ENCODE data around the gene CCNY. TPM values are rescaled to one million over a fixed set of nuclear protein-coding genes. Genes with fewer than 3 reads are reported as not detected.
"Not testable (repeated sequence)": the region's sequence is repeated elsewhere in the genome, so short reads cannot be mapped to it uniquely, and the experiment has no call there.

The CCNY gene
- total RNA-seq, 1 experiment from 2014 or later, result 42.1 TPM

DNA sequence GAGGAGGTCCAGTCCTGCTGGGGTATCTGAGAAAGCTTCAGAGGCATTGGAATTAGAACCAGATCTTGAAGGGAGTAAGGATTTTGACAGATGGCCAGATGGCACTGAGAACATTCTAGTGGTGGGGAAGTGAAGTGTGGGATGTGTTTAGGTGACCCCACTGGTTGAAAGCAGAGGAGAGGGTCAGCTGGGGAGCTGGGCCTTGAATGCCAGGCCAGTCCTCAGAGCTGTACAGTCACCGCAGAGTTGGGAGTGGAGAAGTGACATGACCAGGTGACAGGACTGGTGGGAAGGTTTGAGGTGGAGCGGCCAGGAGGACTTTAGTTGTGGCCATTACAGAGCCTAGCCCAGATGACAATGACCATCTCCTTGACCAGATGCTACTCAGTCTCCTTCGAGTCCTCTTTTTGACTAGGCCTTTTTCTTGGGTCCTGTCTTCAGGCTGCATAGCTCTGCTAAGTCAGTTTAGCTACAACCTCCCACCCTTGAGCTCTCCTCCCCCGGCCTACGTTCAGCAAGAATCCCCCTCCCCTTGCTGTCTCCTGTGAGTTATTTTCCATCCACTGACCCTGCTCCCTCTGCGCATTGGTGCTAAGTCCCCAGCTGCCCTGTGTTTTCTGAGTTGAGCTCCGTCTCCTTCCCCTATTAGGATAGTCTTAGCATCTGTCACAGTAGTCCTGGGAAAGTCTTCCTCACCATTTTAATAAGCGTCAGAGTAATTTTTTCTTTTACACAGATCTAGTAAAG lies 56.3 kb downstream of the CCNY start:
- DNase-seq (ENCODE audit: low read depth), result no peak
- in situ Hi-C loops (cut with HindIII; ENCODE audit: low pct_unique_long_range_greater_than_20kb, low sequenced_read_pairs), result no loop called here

DNA sequence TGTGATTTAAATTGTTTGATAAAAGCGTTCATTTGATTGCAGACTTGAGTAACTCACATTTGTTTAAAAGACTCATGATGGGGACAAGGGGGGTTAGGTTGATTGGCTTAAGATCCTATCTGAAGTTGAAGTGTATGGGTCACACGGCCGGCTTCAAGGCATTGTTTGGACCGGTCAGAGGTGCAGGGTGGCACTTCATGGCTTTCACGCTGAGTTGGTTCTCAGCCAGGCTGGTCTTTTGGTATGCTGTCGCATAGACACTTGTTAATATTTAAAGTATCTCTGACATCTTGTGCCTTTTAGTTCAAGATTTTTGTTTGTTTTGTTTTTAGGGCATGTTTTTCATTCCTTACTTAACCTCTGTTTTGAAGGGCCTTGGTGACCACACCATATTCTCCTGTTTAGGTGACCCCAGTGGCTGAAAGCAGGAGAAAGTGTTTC lies 58.1 kb downstream of the CCNY start:
- in situ Hi-C loops (cut with HindIII; ENCODE audit: low pct_unique_long_range_greater_than_20kb, low sequenced_read_pairs), result no loop called here
- DNase-seq (ENCODE audit: low read depth), result peak; percentile 82

DNA sequence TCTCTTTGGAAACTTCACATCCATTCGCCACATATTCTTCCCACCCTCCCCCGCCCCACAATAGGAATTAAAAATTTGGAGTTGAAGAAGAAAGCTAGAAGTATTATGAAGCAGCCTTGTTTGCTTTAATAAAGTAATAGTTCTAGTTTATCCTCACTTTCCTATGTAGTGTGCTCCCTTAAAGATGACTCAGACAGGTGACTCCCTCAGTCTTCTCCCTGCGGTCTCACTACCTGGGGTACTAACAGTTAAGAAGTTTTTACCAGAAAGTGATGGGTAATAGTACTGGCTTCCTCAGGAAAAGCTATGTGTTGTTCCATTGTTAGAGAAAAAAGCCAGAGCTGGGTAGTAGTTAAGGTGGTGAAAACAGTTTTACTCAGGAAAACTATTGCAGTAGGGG lies 58.6 kb downstream of the CCNY start:
- in situ Hi-C loops (cut with HindIII; ENCODE audit: low pct_unique_long_range_greater_than_20kb, low sequenced_read_pairs), result no loop called here
- no peak for DNase-seq (ENCODE audit: low read depth)

DNA sequence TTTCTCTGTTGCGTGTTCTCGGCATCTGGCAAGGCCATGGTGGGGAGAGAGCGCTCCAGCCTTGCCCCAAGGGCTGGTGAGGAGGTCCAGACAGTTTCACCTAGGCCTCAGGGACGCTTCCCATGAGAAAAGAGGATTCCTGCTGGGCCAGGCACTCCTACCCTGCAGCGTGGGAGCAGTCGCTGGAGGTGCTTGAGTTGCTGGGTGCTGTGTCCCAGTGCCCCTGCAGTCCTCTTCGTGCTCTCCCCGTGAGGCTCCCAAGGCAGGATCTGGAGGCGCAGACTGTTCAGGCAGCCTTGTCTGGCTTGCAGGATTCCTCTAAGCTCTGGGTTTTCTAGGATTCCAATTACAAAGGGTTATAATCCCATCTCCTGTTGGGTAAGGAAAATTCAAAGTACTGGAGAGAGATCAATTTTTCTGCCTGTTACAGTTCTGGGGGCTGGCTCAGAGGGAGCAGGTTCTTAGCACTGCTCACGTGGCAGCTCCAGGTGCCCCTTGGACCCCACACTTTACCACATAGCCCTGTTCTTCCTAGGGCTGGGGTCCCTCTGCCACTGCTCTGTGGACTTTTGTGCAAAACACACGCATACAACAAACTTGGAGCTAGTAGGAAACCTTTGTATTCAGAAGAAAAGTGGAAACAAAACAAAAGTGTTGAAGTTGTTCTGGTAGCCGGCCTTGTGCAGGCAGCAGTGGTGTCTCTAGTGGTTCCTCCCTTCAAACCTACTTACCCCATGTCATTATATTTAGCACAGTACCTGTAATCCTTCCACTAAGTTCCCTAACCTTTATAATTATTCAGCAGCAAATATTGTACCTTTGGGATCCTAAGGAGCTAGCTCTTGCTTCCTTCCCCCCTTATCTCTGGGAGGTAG lies 60.5 kb downstream of the CCNY start:
- in situ Hi-C loops (cut with HindIII; ENCODE audit: low pct_unique_long_range_greater_than_20kb, low sequenced_read_pairs), result no loop called here
- DNase-seq (ENCODE audit: low read depth), result no peak

DNA sequence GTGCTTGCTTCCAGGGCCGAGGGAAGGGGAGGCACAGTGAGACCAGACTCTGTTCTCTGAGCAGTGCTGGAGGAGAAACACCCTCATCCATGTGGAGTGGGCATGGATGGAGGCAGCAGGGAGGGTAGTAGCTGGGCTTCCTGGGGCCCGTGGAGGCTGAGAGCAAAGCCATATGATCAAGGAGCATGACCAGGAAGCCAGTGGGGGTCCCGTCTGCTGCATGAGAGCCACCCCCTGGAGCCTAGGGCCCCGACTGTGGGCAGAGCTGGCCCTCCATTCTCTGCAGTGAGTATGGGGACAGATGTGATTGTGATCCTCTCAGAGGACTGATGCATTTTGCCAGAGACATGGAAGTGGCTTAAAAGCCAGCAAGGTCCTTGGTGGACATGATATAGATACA lies 61.6 kb downstream of the CCNY start:
- in situ Hi-C loops (cut with HindIII; ENCODE audit: low pct_unique_long_range_greater_than_20kb, low sequenced_read_pairs), result no loop called here

DNA sequence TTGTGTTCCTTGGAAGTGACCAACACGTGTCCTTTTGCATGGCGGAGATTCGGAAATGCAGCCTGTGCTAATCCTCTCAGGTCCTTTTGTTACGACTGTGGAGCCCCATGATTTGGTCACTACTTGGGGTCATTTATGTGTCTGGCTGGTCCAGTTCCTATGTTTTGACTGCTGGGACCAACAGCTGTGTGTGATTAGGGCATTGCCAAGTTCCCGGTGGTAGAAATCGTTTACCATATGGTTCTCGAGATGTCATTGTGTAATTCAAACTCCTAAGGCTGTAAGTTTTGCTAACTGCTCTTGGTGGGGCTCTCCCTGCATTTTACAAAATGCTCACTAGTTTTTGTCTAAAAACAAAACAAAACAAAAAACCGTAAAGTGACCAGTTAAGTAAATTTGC lies 62.0 kb downstream of the CCNY start:
- DNase-seq (ENCODE audit: low read depth), result no peak

More for the DNA sequence above, 61.6 kb downstream of the CCNY start:
- DNase-seq (ENCODE audit: low read depth), result no peak

DNA sequence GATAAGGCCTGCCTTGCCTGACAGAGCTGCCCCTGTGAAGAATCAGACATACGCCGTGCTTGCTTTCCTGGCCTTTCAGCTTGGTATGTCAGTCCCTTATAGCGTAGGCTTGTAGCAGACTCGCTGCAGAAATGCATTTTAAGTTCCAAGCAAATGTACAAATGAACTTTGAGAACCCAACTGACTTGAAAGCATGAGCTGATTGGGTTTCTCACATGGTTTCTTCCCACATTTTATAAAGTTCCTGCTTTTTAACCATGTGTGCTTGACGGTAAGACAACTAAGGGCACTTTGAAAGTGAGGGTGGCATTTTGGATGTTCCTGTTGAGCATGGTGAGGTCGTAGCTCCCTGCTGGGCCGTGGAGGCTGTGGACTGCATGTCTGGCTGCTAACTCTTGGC lies 62.6 kb downstream of the CCNY start:
- DNase-seq (ENCODE audit: low read depth), result no peak
- in situ Hi-C loops (cut with HindIII; ENCODE audit: low pct_unique_long_range_greater_than_20kb, low sequenced_read_pairs), result no loop called here

More for the DNA sequence above, 62.0 kb downstream of the CCNY start:
- in situ Hi-C loops (cut with HindIII; ENCODE audit: low pct_unique_long_range_greater_than_20kb, low sequenced_read_pairs), result no loop called here

DNA sequence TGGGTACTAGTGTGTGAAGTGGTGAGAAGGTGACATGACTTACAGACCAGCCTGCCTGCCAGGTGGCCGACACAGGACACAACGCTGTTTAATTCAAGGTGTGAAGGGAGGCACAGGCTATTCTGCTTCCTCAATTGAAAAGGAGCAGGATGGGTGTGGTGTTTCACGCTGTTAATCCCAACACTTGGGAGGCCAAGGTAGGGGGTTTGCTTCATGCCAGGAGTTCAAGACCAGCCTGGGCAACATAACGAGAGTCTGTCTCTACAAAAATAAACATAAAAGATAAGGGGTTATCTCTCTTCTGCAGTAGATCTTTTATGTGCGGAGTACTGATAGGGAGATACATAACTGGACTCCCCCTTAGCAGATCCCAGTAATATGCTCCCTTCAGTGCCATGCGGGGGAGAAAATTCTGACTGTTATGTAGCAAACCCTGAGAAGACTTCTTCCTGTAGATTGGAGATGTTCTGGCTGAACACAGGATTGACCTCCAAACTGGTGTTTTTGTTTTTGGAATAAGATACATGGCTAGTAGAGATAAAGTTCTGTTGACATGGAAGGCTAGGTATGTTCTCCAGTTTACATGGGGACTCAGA lies 63.2 kb downstream of the CCNY start:
- no peak for DNase-seq (ENCODE audit: low read depth)
- in situ Hi-C loops (cut with HindIII; ENCODE audit: low pct_unique_long_range_greater_than_20kb, low sequenced_read_pairs), result no loop called here

DNA sequence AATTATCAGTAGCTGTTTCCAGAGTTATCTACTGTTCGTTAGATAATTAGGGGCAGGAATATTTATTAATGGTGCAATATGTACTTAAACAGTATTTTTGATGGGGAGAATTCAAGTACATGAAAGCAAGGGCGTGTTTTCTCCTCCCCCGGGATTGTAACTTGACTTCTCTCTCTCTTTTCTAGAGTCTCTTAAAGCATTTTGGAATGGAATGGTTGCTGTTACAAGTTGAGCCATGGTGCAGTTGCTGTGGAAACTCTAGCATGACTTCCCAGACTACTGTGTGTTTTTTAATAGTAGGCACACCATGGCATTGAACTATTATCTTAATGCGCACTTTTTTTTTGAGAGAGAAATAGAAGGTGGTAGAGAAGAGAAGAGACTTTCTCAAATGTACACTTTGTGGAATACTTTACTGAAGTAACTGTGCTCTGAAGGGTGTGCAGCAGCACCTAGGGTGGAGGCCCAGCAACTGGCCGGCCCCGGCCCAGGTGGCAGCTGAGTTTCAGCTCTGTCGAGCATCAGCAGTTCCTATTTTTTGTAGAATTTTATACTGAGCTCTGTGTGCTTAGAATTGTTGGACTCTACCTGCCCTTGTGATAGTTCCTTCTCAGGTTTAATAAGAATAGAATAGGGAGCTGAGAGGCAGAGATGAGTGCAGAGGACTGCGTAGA lies 64.4 kb downstream of the CCNY start:
- in situ Hi-C loops (cut with HindIII; ENCODE audit: low pct_unique_long_range_greater_than_20kb, low sequenced_read_pairs), result no loop called here
- no peak for DNase-seq (ENCODE audit: low read depth)

DNA sequence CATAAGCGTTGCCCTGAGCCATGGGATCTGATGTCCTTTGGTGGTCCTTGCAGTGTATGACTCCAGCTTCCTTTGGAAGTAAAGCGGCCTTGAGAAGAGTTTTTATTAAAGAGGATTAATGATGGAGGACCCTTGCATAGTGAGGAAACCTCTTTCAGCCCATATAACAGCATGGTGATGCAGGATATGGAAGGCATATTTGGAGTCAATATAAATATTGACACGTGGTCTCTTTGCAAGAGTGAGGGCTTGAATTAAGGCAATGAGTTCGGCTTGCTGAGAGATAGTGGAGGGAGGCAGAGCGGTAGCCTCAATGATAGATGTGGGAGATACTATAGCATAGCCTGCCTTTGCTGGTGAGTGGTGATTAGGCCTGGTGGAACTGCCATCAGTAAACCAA lies 67.2 kb downstream of the CCNY start:
- in situ Hi-C loops (cut with HindIII; ENCODE audit: low pct_unique_long_range_greater_than_20kb, low sequenced_read_pairs), result not testable (repeated sequence)
- peak; percentile 30 for DNase-seq (ENCODE audit: low read depth)

DNA sequence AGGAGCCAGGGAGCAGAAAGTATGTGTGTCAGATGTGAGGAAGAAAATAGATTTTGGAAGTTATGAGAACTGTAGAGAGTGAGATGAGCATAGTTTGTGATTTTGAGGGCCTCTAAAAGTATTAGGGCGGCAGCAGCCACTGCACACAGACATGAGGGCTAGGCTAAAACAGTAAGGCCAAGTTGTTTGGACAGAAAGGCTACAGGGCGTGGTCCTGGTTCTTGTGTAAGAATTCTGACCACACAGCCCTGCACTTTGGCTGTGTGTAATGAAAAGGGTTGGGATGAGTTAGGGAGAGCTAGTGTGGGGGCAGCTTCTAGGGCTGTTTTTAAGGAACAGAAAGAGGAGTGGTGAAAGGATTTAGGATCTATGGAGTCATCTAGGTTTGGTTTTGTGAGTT lies 67.8 kb downstream of the CCNY start:
- DNase-seq (ENCODE audit: low read depth); in situ Hi-C loops (cut with HindIII; ENCODE audit: low pct_unique_long_range_greater_than_20kb, low sequenced_read_pairs): not testable (repeated sequence)

DNA sequence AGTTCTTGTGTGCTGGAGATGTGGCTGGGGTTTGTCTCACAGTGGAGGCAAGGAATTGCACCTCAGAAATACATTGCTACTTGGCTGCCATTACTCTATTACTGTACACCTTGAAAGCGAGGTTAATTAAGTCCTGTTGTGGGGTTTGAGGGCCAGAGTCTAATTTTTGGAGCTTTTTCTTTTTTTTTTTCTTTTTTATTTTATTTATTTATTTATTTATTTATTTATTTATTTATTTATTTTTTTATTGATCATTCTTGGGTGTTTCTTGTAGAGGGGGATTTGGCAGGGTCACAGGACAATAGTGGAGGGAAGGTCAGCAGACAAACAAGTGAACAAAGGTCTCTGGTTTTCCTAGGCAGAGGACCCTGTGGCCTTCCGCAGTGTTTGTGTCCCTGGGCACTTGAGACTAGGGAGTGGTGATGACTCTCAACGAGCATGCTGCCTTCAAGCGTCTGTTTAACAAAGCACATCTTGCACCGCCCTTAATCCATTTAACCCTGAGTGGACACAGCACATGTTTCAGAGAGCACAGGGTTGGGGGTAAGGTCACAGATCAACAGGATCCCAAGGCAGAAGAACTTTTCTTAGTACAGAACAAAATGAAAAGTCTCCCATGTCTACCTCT lies 69.8 kb downstream of the CCNY start:
- in situ Hi-C loops (cut with HindIII; ENCODE audit: low pct_unique_long_range_greater_than_20kb, low sequenced_read_pairs); DNase-seq (ENCODE audit: low read depth): not testable (repeated sequence)

DNA sequence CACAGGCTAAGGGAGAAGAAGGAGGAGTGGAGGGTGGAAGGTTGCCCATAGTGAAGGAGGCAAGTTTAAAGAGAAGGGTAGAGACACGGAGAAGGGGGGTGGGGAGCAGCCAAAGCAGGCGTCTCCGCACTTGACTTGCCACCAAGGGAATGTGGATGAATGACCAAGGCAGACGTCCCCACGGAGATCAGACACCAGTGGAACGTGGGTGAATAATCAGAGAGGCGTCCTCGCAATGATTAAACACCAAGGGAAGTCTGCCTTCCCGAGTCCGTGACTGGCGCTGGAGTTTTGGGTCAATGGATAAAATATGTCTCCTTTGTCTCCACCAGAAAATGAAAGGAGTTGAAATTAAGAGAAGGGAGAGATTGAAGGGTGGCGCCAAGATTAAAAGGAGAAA lies 71.4 kb downstream of the CCNY start:
- DNase-seq (ENCODE audit: low read depth); in situ Hi-C loops (cut with HindIII; ENCODE audit: low pct_unique_long_range_greater_than_20kb, low sequenced_read_pairs): not testable (repeated sequence)

DNA sequence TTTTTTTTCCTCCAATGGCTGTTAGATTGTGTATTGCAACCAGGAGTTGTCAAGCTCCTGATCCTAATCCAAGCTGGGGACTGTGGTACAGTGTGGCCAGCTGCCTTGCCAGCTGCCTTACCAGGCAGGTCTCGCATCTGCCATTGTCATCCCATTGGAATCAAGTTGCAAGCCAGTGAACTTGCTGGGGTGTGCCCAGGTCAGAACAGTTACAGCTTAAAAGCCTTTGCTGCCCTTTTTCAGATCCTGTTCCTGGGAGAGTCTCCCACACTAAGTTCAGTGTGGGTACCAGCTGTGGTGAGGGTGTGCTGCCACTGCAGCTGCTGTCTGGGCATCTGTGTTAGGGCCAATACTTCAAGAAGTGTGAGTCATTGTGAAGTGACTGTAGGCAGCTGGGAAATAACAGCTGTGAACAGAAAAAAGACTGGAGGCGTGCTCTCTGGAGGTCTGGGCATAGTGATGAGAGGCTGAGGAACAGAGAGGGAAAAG lies 72.8 kb downstream of the CCNY start:
- DNase-seq (ENCODE audit: low read depth), result peak; percentile 37
- in situ Hi-C loops (cut with HindIII; ENCODE audit: low pct_unique_long_range_greater_than_20kb, low sequenced_read_pairs), result no loop called here

DNA sequence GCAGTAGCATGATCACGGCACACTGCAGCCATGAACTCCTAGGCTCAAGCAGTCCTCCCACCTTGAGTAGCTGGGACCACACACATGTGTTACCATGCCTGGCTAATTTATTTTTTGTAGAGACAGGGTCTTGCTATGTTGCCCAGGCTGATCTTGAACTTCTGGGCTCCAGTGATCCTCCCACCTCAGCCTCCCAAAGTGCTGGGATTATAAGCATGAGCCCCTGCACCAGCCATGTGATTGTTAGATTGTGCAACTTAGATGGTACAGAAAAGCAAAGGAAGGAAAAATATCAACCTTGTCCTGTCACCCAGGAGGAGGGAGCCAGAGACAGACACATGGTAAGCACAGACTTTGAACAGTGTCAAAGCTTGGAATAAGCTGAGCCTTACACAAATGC lies 73.5 kb downstream of the CCNY start:
- no peak for DNase-seq (ENCODE audit: low read depth)
- in situ Hi-C loops (cut with HindIII; ENCODE audit: low pct_unique_long_range_greater_than_20kb, low sequenced_read_pairs), result no loop called here

DNA sequence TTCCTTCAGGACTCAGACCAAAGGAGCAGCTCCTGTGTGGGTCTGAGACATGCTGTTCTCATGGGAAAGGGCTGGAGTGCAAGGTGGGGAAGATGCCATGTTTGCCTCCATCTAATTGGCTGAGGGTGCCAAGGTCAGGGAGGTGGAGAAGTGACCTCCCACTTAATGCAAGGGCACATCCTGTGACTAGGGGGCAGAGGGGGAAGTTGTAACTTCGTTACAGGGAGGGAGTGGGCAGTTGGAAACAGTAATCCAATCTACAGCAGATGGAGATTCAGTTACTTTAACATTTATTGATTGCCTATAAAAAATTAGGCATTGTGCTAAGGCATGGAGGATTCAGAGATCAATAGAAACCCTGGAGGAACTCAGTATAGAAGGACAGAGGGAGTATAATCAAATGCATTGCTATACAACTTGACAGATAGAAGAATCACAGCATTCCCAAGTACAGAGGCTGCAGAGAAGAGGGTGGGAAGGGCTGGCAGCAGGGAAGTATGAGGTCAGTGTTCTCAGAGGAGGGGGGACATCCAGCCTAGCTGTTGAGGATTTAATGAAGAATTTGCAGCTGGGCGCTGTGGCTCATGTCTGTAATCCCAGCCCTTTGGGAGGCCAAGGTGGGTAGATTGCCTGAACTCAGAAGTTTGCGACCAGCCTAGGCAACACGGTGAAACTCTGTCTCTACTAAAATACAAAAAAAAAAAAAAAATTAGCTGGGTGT lies 75.9 kb downstream of the CCNY start:
- in situ Hi-C loops (cut with HindIII; ENCODE audit: low pct_unique_long_range_greater_than_20kb, low sequenced_read_pairs), result no loop called here
- DNase-seq (ENCODE audit: low read depth), result no peak

DNA sequence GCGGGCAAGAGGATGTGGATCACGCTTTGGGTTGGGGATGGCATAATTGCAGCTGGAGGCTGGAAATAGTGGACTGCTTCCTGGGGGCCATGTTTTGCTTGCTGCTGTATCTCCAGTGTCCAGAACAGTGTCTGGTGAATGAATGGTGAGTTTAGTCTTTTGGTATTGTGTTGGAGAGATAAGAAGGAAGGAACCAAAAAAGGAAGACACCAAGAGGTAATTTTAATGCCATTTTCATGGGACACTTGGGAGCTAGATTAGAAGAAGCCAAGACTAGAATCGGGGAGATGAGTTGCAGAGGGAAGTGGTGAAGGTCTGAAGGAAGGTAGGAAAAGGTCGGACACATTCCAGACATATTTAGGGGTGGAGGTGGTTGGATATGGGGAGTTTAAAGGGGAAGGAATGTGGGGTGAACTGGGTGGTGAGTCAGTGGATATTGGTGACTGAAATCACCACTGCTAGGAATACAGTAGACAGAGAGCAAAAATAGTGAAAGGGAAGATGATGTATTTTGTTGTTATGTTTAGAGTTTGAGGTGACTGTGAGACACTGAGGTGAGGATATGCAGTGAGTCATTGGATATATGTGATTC lies 76.7 kb downstream of the CCNY start:
- DNase-seq (ENCODE audit: low read depth), result no peak

More for the DNA sequence above, 76.7 kb downstream of the CCNY start:
- in situ Hi-C loops (cut with HindIII; ENCODE audit: low pct_unique_long_range_greater_than_20kb, low sequenced_read_pairs), result no loop called here
